SK-N-SH treated with all-trans-retinoic acid at 6 μM for 48 hours (cell line): Measurements from ENCODE around the gene RANBP1.

ENCODE experiments used
- ARNTL ChIP-seq: fragments of 450-650 bp; formaldehyde crosslinking; IDR thresholded peaks from 2 replicates; pipeline ENCODE4 v1.5.0; 2020; ENCODE audit warnings: low read depth, mild to moderate bottlenecking, moderate library complexity, borderline replicate concordance
- RARB ChIP-seq: fragments of 250-450 bp; sonication (Bioruptor Pico); IDR thresholded peaks from 2 replicates; pipeline ENCODE4 v1.8.0; 2021; ENCODE audit warnings: mild to moderate bottlenecking, moderate library complexity
- TOX ChIP-seq: fragments of 250-450 bp; sonication (Bioruptor Pico); IDR thresholded peaks from 2 replicates; pipeline ENCODE4 v1.8.0; 2021; ENCODE audit warnings: mild to moderate bottlenecking, moderate library complexity, borderline replicate concordance
- ZFP30 ChIP-seq: fragments of 450-650 bp; formaldehyde crosslinking; IDR thresholded peaks from 2 replicates; pipeline ENCODE4 v1.5.0; 2022; ENCODE audit warnings: mild to moderate bottlenecking, moderate library complexity

GRCh38 chr22:20086101-20086599, 29.8 kb upstream of the RANBP1 start:
- TF ChIP-seq TOX (no peak), ARNTL (no peak), ZFP30 (CRISPR knock-in tag) (no peak), RARB (CRISPR knock-in tag) (no peak)
